Epithelial cell of proximal tubule (primary cell): ENCODE results near the gene EOLA1. TPM values are rescaled to one million over a fixed set of nuclear protein-coding genes. Genes with fewer than 3 reads are reported as not detected.

Source experiments
- DNase-seq: peaks from one replicate; pipeline ENCODE4 v3.0.0-alpha.2; 2011; ENCODE audit warnings: low read depth
- H3K4me3 ChIP-seq: 2 replicates; pipeline ENCODE4 v1.5.1; 2011; ENCODE audit warnings: low read depth, mild to moderate bottlenecking, low read length
- total RNA-seq: library from RNA; depleted of rRNA; stranded (reverse); fragments of >200 nt; gene quantifications from 2 replicates; pipeline ENCODE4 v1.2.3, GENCODE V29; 2015
- TF ChIP-seq, protein P1 (sequence below): conservative IDR thresholded peaks from 2 replicates; pipeline ENCODE4 v1.5.1; 2012; ENCODE audit warnings: low read depth, mild to moderate bottlenecking, low read length

EOLA1 gene
- total RNA-seq, result 6.5 and 9.2 TPM in 2 replicates

GRCh38 chrX:149540621-149541520, at the start of gene EOLA1:
EOLA1 (plus strand) TSS chrX:149541012; CDS start chrX:149545631, 4,619 bp downstream.
- peak within 1 kb of the TSS; percentile 78 for H3K4me3 ChIP-seq
- peak; percentile 78 for DNase-seq
- TF ChIP-seq, protein P1, sequence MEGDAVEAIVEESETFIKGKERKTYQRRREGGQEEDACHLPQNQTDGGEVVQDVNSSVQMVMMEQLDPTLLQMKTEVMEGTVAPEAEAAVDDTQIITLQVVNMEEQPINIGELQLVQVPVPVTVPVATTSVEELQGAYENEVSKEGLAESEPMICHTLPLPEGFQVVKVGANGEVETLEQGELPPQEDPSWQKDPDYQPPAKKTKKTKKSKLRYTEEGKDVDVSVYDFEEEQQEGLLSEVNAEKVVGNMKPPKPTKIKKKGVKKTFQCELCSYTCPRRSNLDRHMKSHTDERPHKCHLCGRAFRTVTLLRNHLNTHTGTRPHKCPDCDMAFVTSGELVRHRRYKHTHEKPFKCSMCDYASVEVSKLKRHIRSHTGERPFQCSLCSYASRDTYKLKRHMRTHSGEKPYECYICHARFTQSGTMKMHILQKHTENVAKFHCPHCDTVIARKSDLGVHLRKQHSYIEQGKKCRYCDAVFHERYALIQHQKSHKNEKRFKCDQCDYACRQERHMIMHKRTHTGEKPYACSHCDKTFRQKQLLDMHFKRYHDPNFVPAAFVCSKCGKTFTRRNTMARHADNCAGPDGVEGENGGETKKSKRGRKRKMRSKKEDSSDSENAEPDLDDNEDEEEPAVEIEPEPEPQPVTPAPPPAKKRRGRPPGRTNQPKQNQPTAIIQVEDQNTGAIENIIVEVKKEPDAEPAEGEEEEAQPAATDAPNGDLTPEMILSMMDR, result no peak

GRCh38 chrX:149491812-149492211, 49.0 kb upstream of the EOLA1 start:
- no peak for DNase-seq
- H3K4me3 ChIP-seq, result no peak overlapping the region
- TF ChIP-seq, protein P1, result no peak

GRCh38 chrX:149493567-149494562, 46.9 kb upstream of the EOLA1 start:
- no peak overlapping the region for H3K4me3 ChIP-seq
- TF ChIP-seq, protein P1, result peak; percentile 12
- DNase-seq, result no peak

DNA sequence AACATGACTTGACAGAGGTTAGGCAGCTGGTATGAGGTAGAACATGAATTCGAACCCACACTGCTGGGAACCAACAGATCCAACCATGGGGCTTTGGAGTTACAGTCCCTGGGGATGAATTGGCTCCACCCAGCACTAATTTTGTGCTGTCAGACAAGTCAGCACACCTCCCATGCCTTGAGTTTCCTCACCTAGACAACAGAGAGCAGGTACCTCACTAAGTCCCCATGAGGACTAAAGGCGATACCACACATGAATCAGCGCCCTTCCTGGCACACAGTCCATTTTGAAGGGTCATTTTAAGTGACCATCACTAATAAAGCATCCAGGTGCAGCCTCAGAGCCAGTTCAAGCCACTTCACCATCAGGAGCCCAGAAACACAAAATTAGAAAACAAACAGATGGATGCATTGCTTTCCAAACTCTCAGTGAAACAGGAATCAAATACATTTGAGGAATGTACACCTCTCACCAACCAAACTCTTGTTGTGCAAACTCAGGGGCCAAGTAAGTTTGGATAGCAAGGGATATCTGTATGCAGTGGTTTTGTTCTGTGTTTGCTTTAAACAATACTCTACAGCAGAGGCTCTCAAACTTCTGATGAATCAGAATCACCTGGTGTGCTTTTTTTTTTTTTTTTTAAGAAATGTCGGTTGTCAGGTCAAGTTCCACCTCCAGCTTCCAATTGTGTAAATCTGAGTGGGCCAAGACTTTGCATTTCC, 45.8 kb upstream of the EOLA1 start:
- H3K4me3 ChIP-seq, result no peak overlapping the region
- TF ChIP-seq, protein P1, result no peak
- no peak for DNase-seq

DNA sequence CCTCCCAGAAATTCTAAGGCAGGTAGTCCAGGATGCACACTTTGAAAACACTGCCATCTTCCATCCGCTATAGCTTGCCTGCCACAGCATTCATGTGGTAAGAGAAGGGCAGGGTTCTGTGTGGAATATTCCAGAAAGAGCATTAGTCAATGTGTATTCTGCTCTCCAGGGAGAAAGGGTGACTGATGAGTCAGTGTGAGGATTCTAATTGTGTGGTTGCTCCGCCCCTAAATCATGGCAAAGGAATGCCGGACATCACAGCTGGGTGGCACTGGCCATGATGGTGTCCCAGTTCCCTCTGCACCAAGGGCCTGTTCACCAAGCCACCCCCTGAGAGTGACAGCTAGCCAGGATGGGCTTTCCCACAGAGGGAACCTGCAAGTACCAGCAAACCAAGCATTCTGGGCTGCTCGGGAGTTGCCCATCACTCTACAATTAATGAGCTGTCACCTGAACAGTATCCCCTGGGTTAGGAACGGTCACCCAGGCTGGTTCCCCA, 45.2 kb upstream of the EOLA1 start:
- TF ChIP-seq, protein P1, result no peak
- DNase-seq, result peak; percentile 63
- no peak overlapping the region for H3K4me3 ChIP-seq

- TF ChIP-seq, protein P1, result no peak
- no peak for DNase-seq
- H3K4me3 ChIP-seq, result no peak overlapping the region
Measured at GRCh38 chrX:149497054-149497453, 43.8 kb upstream of the EOLA1 start.
